GM19468 (cell line): ENCODE measurements around the gene TMEM126A.
A peak's percentile ranks its signal among the peaks of the same experiment; 100 is the strongest.

Source experiments
- ATAC-seq: cut with Tn5 transposase; IDR thresholded peaks from one replicate; pipeline ENCODE4 v1.9.1; 2021; ENCODE audit warnings: mild to moderate bottlenecking, moderate library complexity, moderate number of reproducible peaks; ENCODE audit not compliant: unreplicated experiment; ENCODE audit errors: extremely low read depth

The TMEM126A gene

DNA sequence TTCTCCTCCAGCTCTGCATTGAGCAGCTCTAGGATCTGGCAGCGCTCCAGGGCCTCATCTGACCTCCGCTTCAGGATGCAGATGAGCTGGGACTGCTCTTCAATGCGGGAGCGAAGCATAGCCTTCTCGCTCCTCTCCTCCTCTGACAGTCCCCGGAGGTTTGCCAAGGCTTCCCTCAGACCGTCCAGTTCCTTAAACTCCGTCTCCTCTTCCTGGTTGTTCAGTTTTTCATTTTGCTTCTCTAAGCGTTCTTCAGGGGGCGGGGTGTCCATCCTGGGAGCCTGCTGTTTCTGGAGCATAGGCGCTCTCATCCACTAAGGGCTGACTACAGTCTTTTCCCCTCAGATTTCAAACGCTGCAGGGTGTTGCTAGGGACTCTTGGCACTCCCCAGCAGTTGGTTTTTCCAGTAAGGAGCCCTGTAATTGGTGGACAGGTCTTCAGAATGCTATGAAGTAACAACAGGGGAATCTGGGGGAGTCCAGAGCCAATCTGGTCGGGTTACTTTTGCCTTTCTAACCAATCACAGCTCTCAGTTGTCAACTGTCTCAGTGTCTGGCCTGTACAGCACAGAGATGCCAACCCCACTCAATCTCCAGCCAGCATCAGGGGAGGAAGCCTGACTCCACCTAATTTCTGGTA is 38.2 kb downstream of the TMEM126A start, which contains the start of gene CCDC89:
CCDC89 (minus strand) TSS at position 376 of the 640 bp plus-strand sequence; CDS start at position 311, 65 bp downstream.
- ATAC-seq: no peak

DNA sequence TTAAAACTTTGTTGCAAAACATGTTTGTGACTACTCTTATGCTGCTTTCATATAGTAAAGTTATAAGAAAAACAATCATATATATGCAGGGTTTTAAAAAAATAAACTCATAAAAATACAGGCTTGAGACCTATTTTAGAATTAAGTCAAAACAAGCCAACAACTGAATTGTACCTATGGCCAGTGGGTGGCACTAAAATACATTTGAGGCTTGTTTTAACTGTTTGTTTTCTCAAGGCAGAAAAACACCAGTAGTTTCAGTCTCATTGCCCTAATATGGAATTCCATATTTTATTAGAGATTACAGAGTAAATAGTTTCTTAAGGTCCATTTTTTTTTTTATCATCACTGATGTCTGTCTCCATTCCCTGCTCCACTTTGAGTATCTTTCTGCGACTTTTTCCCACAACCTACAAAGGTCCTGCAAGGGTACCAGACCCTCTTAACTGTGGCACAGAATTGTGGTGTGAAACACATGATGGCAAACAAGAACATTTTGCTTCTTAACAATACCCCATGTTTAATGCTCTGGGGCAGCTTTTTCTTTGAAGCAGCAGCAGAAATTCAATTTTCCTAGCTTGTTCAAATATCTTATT is 46.7 kb downstream of the TMEM126A start:
- no peak for ATAC-seq

DNA sequence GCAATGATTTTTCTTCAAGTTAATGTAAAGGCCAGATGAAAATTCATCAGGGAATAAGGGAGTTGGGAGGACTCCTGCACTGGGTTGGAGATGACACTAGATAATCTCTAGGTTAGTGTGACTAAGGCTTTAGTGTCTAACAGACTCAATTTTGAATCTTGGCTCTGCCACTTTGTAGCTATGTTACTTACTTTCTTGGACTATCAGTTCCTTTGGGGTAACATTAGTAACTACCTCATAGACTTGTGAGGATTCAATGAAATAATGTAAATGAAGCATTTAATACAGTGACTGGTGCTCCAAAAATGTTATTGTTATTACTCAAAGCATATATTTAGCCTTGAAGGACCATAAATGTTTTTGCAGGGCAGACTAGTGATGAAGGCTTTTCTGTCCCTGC is 47.8 kb downstream of the TMEM126A start:
- ATAC-seq: no peak

DNA sequence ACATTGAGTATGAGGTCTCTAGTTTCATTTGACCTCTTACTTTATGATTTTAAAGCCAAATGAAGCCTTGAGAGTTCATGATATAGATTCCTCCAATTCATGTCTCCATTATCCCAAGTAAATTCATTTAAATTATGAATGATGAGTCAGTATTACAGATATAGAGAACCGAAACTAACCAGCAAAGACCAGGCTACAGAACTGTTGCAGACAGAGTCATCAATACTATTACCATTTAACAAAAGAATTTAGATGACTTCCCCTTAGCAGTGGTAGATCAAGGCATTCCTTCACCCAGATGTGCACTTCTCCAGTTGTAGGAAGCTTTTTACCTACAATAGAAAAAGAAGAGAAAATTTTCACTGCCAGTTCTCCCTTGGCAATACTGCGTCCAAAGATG is 50.0 kb downstream of the TMEM126A start:
- ATAC-seq: no peak

DNA sequence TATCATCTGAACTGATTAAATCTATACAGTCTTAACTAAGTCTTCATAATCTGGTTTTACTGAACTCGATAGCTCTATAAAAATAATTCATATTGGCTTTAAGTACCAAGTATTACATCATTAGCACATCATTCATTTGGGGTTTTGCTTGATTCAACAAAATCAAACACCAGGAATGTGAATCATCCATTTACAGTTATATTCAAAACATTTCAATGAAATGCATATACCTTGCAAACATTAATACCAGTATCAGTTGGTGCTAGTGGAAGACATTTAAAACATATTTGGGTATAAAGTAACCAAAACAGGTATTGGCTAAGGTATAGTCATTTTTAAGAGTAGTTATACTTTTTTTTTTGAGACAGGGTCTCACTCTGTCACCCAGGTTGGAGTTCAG is 50.4 kb downstream of the TMEM126A start:
- no peak for ATAC-seq

DNA sequence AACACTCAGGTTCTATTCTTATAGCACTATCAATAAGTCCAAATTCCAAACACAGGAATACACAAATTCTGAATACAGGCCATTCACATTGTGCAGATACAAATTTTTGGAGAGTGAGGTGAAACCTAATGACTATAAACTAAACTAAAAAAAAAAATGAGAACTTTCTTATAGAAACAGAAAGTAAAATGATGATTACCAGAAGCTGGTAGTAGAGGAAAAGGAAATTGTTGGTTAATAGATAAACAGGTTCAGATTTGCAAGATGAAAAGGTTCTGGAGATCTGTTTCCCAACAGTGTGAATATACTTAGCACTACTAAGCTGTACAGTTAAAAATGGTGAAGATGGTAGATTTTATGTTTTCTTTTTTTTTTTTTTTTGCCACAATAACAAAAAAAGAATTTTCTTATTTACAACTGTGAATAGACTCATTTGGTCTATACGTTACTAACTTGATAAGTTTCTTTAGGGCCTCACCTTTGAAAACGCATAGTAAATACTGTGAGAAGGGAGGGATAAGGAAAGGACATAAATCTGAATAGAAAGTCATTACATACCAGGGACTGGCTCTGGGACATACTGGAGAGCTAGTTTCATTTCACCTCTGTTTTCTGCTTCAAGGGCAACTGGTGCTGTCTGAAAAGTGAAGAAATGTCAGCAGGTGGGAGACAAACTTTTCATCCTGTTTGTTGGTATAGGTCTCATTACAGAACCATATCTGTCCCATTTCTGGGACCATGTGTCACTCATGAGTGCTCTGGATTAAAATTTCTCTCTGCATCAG is 52.4 kb downstream of the TMEM126A start:
- peak; percentile 44 for ATAC-seq

DNA sequence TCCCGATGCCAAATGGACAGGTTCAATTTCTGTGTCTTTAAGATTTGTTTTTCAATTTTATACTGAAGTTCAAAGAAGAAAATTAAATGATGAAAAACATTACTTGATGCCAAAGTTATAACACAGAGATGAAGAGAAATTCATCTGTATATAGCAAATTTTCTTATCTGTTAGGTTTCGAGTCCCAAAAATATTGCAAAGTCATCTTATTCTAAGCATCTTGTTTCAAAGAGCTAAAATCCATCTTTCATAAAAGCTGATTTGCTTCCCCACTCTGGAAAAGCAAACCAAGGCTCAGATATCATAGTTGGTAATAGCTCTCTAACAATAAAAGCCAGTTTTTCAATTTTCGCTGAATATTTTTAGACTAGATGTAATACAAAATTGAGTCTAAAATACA is 57.2 kb downstream of the TMEM126A start:
- ATAC-seq: no peak

DNA sequence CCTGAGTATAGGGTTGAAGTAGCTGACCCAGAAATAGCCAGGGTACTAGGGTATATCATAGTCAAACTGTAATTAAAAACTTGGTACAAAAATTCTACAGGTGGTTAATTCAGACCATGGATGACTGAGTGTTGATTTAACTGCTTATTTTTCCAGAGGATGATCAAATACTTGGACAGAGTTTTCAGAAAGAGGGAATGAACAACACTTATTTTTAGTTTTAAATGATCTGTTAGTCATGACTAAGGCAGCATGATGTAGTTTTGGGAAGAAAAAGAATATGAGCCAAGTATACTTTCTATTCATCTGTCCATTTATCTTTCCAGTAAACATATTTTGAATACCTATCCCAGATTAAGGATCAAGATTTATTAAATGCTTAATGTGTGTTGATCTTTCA is 58.0 kb downstream of the TMEM126A start:
- ATAC-seq: no peak
